Keratinocyte (primary cell): ENCODE data around the gene MARS1. TPM values are rescaled to one million over a fixed set of nuclear protein-coding genes. Genes with fewer than 3 reads are reported as not detected.

Source experiments
- DNase-seq: peaks from one replicate; pipeline ENCODE4 v3.0.0-alpha.2; 2011; ENCODE audit warnings: low read depth, missing footprints, low spot score
- FAIRE-seq: peaks from 2 replicates; lab custom pipeline; 2011; peaks lifted over from hg19 to GRCh38; lab: Jason Lieb, UNC
- H2AFZ ChIP-seq: 2 replicates; pipeline ENCODE4 v1.6.0; 2012; ENCODE audit warnings: low read length, control low read depth, inconsistent platforms; ENCODE audit not compliant: control insufficient read depth
- H3K27ac ChIP-seq: 2 replicates; pipeline ENCODE4 v1.5.1; 2011; ENCODE audit warnings: low read length; ENCODE audit not compliant: control insufficient read depth, insufficient read depth
- H3K27me3 ChIP-seq: 3 replicates; pipeline ENCODE4 v1.6.0; 2011; ENCODE audit warnings: low read length; ENCODE audit not compliant: control insufficient read depth, insufficient read depth; ENCODE audit errors: extremely low read depth
- H3K36me3 ChIP-seq, 2 experiments: 2 replicates in 1 of 2; 3 replicates in 1 of 2; pipeline ENCODE4 v1.5.1; 2011; ENCODE audit warnings: low read length in 2 of 2, mild to moderate bottlenecking in 1 of 2; ENCODE audit not compliant: control insufficient read depth in 2 of 2, insufficient read depth in 2 of 2; ENCODE audit errors: extremely low read depth in 1 of 2
- H3K4me1 ChIP-seq: 3 replicates; pipeline ENCODE4 v1.5.1; 2011; ENCODE audit warnings: low read length; ENCODE audit not compliant: control insufficient read depth, insufficient read depth; ENCODE audit errors: extremely low read depth
- H3K4me2 ChIP-seq: 3 replicates; pipeline ENCODE4 v1.6.0; 2011; ENCODE audit warnings: low read depth, low read length; ENCODE audit not compliant: control insufficient read depth, insufficient read depth; ENCODE audit errors: extremely low read depth
- H3K4me3 ChIP-seq, 3 experiments: fragments of 200-600 bp in 1 of 3; sonication (generic) in 1 of 3; 2 replicates in 2 of 3; 3 replicates in 1 of 3; pipeline ENCODE4 v1.5.1; 2011 to 2016; ENCODE audit warnings: low read length in 3 of 3, mild to moderate bottlenecking in 3 of 3, control low read depth in 2 of 3, inconsistent platforms in 1 of 3, low read depth in 1 of 3, mixed read lengths in 1 of 3, mixed run types in 1 of 3, moderate library complexity in 1 of 3; ENCODE audit not compliant: control insufficient read depth in 2 of 3, insufficient read depth in 2 of 3; ENCODE audit errors: extremely low read depth in 1 of 3
- H3K79me2 ChIP-seq: 2 replicates; pipeline ENCODE4 v1.6.0; 2012; ENCODE audit warnings: low read length; ENCODE audit not compliant: control insufficient read depth, insufficient read depth
- H3K9ac ChIP-seq: 3 replicates; pipeline ENCODE4 v1.6.0; 2011; ENCODE audit warnings: low read length; ENCODE audit not compliant: control insufficient read depth, insufficient read depth; ENCODE audit errors: extremely low read depth
- H3K9me1 ChIP-seq: 3 replicates; pipeline ENCODE4 v1.6.0; 2011; ENCODE audit warnings: low read length; ENCODE audit not compliant: control insufficient read depth, insufficient read depth; ENCODE audit errors: extremely low read depth
- H3K9me3 ChIP-seq: 2 replicates; pipeline ENCODE4 v1.5.1; 2012; ENCODE audit warnings: low read depth, low read length; ENCODE audit not compliant: control insufficient read depth
- H4K20me1 ChIP-seq: 3 replicates; pipeline ENCODE4 v1.6.0; 2011; ENCODE audit warnings: low read length; ENCODE audit not compliant: control insufficient read depth, insufficient read depth; ENCODE audit errors: extremely low read depth
- CTCF ChIP-seq, 3 experiments: IDR thresholded peaks in 1 of 3; conservative IDR thresholded peaks in 1 of 3; optimal IDR thresholded peaks in 1 of 3; 2 replicates in 2 of 3; 3 replicates in 1 of 3; pipeline versions ENCODE3 to v1.5.1; 2011; ENCODE audit warnings: low read length in 3 of 3, mild to moderate bottlenecking in 3 of 3, moderate library complexity in 2 of 3, control low read depth in 1 of 3, inconsistent platforms in 1 of 3; ENCODE audit not compliant: insufficient read depth in 2 of 3; ENCODE audit errors: extremely low read depth in 1 of 3
- EZH2 ChIP-seq: IDR thresholded peaks from one replicate; pipeline ENCODE4 v1.6.1; 2012; ENCODE audit warnings: inconsistent platforms, mild to moderate bottlenecking, low read length, moderate library complexity
- dilution Hi-C: fragments of 300-500 bp; cut with MboI; formaldehyde crosslinking; loops from one replicate; pipeline ENCODE4 v1.7.0; 2020; ENCODE audit warnings: low sequenced_read_pairs; ENCODE audit not compliant: extremely low pct_ligation_motif_present
- polyA plus RNA-seq, 5 experiments: library from polyadenylated mRNA; depleted of rRNA in 3 of 5; stranded (reverse) in 3 of 5; stranded (forward) in 1 of 5; unstranded in 1 of 5; fragments of >200 nt; gene quantifications; 1 replicate in 1 of 5; 2 replicates in 3 of 5; 3 replicates in 1 of 5; pipeline versions ENCODE4 v1.2.1 to v1.2.3, GENCODE V29; 2011 to 2012; ENCODE audit warnings: missing spikeins in 2 of 5, low read depth in 1 of 5, low replicate concordance in 1 of 5

The MARS1 gene
- polyA plus RNA-seq, 1 donor (not counting 4 experiments of a cell fraction or from before 2014, with no cell fraction given) = 125 TPM

DNA sequence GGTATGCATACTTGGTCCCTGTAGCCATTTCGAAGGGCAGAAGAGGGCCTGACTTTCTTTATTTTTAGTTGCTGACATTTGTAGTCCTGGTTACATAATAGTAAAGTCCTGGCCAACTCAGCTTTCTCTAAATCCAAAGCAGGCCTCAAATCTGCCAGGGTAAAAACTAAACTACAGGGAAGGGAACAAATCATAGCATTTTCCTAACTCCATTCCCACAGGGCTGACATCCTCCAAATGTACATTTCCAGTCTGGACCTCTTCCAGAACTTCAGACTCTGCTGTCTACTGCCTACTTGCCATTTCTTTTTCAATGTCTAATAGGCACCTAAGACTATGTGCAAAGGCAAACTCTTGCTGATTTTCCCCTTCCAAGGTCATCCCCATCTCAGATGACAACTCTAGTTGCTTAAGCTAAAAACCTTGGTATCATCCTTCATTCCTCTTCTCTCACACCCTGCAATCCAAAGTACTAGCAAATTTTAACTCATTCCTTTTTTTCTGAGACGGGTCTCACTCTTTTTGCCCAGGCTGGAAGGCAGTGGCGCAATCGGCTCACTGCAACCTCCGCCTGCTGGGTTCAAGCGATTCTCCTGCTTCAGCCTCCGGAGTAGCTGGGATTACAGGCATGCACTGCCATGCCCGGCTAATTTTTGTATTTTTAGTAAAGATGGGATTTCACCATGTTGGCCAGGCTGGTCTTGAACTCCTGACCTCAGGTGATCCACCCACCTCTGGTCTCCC, 30.5 kb downstream of the MARS1 start:
- peak overlapping the region; percentile 99 for H3K27ac ChIP-seq
- no peaks in the 10 kb centered on the region for H3K9me1 ChIP-seq
- peak overlapping the region in 2 of 3 experiments; percentile 89 to 99 for H3K4me3 ChIP-seq
- no peak overlapping the region for H2AFZ ChIP-seq
- H3K4me2 ChIP-seq = peak overlapping the region; percentile 97
- peaks cover 32 to 51% of the 10 kb centered on the region in 2 experiments for H3K36me3 ChIP-seq
- peaks cover 23% of the 10 kb centered on the region for H3K4me1 ChIP-seq
- peak overlapping the region; percentile 24 for H3K9ac ChIP-seq
- H4K20me1 ChIP-seq = peaks cover 19% of the 10 kb centered on the region
- no peaks in the 10 kb centered on the region for H3K27me3 ChIP-seq
- H3K9me3 ChIP-seq = no peaks in the 10 kb centered on the region
- TF ChIP-seq EZH2 (no peak), CTCF (optimal IDR thresholded peaks at IDR 0.05 in 1 of 3, IDR thresholded peaks at IDR 0.05 in 1 of 3, conservative IDR thresholded peaks at IDR 0.05 in 1 of 3; ENCODE audit: extremely low read depth in 1 of 3, insufficient read depth in 2 of 3, low read length in 3 of 3) (no peak)
- FAIRE-seq (no peak), DNase-seq (no peak)
- dilution Hi-C loops = no loop called here
- peaks cover 24% of the 10 kb centered on the region for H3K79me2 ChIP-seq

DNA sequence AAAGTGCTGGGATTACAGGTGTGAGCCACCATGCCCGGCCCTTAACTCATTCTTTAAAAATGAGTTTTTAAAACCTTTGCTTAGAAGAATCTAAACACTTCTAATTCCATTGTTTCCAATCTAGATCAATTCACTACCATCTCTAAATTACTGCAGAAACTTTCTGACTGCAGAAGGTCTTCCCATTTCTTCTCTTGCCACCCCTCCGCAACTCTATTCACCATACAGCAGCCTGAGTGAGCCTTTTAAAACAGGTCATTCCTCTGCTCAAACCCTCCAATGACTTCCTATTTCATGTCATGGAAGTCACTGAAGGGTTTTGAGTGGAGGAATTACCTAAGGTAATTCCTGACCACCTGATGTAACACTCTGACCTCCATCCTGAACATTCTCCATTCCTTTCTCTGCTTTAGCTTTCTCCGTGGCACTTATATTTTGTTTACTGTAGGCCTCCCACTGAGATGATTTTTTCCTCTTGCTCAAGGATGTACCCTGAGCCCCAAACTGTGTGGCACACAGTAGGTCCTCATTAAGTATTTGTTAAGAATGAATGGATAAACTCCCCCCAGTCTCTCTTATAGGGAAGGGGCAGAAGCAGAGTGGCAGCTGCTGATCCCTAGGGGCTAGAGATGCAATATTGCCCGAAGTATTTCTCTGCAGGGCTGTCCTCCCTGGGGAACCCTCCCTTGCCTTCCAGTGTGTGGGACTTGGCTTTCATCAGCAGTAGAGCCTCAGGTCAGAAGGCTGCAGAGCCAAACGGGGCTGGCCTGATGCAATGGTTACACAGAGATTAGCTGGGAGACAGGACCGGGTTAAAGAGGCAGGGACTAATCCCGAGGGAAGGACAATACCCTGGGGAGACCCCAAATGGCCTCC, 31.3 kb downstream of the MARS1 start:
- DNase-seq = no peak
- H3K9me1 ChIP-seq = no peaks in the 10 kb centered on the region
- dilution Hi-C loops = no loop called here
- H3K79me2 ChIP-seq = peaks cover 33% of the 10 kb centered on the region
- H3K4me3 ChIP-seq = peak overlapping the region; percentile 89 to 99 (median 90)
- H3K36me3 ChIP-seq = peaks cover 32 to 55% of the 10 kb centered on the region in 2 experiments
- FAIRE-seq = no peak
- H3K9ac ChIP-seq = peak overlapping the region; percentile 100
- no peak overlapping the region for H2AFZ ChIP-seq
- H3K27me3 ChIP-seq = no peaks in the 10 kb centered on the region
- H4K20me1 ChIP-seq = peaks cover 20% of the 10 kb centered on the region
- H3K27ac ChIP-seq = peak overlapping the region; percentile 99
- no peak for TF ChIP-seq EZH2
- no peak for TF ChIP-seq CTCF (optimal IDR thresholded peaks at IDR 0.05 in 1 of 3, IDR thresholded peaks at IDR 0.05 in 1 of 3, conservative IDR thresholded peaks at IDR 0.05 in 1 of 3; ENCODE audit: extremely low read depth in 1 of 3, insufficient read depth in 2 of 3, low read length in 3 of 3)
- H3K4me1 ChIP-seq = peaks cover 28% of the 10 kb centered on the region
- H3K4me2 ChIP-seq = peak overlapping the region; percentile 97
- H3K9me3 ChIP-seq = no peaks in the 10 kb centered on the region
